DMS53 (cell line): ENCODE results near the gene PIP5K1B.

ENCODE experiments used
- DNase-seq: peaks from one replicate; lab custom pipeline; 2025; lab: John Stamatoyannopoulos, UW

PIP5K1B gene

GRCh38 chr9:68817079-68817875, 112.2 kb downstream of the PIP5K1B start:
- no peak for DNase-seq

- DNase-seq, result no peak
Observed at GRCh38 chr9:68819065-68819464, 114.0 kb downstream of the PIP5K1B start.

GRCh38 chr9:68821911-68822310, 116.9 kb downstream of the PIP5K1B start:
- DNase-seq, result no peak

GRCh38 chr9:68822596-68823165, 117.6 kb downstream of the PIP5K1B start:
- DNase-seq, result no peak

- no peak for DNase-seq
Observed at GRCh38 chr9:68825762-68826472, 120.9 kb downstream of the PIP5K1B start.

DNA sequence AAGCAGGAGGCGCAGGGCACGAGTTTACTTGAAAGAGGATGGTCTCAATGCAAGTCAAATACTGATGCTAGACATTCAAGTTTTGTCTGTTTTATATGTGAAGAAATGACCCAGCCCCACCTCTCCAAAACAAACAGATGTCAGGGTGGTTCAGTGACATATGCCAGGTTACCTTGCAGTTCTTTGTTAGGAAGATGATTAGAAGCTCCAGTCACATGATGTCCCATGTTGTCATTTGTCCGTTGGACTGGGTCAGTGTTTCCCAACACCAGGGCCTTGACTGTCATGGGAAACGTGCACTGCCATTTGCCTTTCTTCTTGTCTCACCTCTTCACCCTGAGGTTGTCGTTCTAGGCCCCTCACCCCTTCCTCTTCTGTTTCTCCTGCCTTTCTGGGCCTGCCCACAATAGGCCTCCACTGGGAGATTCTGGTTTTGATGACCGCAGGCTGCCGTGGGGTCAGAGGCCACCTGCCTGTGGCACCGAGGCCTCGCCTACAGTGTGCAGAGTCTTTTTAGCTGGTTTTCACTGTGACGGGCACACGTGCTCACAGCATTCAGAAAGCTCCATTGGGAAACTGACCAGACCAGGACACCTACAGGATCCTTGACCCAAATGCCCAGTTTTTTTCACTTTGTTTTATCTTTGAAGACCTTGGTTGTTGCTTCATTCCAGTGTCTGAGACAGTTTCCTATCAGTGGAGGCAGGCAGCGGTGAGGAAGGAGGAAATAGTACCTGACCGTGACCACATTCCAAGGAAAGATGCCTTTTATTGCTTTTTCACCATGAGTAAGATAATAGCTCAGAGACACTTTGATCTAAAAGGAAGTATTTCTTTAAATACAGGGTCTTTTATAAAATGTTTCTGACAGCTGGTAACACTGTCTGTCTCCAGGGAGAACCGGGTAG, 123.1 kb downstream of the PIP5K1B start:
- no peak for DNase-seq

GRCh38 chr9:68832101-68832500, 127.1 kb downstream of the PIP5K1B start:
- DNase-seq, result no peak

DNA sequence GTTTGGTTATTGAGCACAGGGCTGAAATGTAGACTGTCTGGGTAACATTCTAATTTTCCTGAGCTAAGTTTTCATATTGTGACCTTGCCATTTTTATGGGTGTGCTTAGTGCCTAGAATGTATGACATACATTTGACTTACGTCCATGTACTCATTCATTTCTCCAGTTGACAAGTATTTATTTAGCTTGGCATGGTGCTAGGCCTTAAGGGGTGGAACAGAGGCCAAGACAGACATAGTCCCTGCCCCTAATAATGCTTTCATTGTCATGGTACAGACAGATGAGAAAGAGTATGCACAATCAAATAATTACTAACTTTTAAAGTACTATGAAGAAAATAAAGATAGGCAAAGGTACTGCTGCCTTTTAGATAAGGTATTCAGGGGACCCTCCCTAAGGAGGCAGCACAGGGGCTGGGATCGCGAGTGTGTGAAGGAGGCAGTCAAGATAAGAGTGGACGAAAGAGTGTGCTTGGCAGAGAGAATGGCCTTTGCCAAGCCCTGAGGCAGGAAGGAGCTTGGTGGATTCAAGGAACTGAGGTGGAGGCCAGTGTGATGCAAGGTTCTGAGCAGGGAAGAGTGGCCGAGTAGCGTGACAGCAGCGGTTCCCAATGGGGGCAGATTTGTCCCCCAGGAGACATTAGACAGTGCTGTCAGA, 128.0 kb downstream of the PIP5K1B start:
- no peak for DNase-seq

GRCh38 chr9:68834931-68835520, 130.0 kb downstream of the PIP5K1B start:
- DNase-seq, result no peak

DNA sequence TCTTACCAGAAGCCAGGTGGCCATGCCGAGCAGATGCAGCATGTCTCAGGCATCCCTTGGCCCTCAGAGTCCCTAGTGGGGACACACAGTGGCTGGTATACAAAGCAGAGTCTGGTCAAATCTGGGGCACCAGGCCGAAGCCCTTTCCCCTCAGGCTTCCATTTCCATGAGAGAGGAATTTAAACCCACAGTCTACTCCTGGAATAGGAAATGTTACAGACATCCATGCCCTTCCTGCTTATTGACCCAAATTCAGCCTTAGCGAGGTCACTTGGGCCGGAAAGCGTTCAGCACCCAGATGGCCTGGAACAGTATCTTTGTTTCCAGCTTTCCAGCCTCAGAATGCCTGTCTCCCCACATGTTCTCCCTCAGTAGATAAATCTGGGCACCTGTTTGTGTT, 131.7 kb downstream of the PIP5K1B start:
- DNase-seq, result no peak

- DNase-seq, result no peak
Observed at GRCh38 chr9:68838245-68838644, 133.2 kb downstream of the PIP5K1B start.

DNA sequence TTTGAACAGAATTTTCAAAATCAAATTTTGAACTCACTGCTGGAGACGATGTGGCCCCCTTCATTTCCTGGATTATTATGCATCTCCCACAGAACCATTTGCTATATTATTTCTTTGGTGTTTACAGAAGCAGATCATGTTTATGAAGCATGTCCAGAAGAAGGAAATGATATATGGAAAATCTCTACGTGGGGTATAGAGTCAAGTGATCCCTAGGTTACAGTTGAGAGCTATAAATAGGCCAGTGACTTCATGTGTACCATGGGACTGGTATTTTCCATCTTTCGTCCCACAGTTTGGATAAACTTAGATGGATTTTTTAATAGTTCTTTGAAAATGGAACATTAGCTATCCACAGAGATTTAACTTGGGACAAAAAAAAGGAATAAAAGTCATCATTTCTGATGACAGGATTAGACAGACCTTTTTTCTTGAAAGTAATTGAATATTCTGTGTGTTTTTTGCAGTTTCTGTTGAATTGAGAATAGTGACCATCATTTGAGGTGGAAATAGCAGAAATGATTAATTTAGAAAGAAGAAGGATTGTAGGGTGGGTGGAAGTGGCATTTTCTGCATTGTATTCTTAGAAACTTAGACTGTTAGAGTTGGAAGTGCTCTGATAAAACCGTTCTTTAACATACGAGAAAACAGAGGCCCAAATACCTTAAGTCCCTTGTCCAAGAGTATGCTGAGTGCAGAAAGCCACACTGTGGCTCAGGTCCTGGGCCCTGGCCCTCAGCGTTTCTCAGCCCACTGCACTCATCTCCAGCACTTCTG, 136.4 kb downstream of the PIP5K1B start:
- peak; percentile 36 for DNase-seq

DNA sequence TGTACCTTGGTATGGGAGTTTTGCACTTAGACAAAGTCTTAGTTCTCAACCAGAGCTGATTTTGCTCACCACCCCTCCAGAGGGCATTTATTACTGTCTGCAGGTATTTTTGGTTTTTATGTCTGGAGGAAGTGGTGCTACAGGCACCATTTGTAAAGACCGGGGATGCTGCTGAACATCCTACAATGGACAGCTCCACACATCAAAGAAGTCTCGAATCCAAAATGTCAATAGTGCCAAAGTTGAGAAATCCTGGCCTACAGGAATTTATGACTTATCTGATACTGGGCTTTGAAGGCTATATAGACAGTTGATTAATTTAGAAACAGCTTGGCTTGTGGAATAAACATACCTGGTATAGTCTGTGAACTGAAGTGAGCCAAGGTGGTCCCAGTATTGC, 137.5 kb downstream of the PIP5K1B start:
- DNase-seq, result no peak

- peak; percentile 1 for DNase-seq
Observed at GRCh38 chr9:68843239-68843638, 138.2 kb downstream of the PIP5K1B start.

- no peak for DNase-seq
Observed at GRCh38 chr9:68844157-68844556, 139.1 kb downstream of the PIP5K1B start.

GRCh38 chr9:68844631-68845612, 139.9 kb downstream of the PIP5K1B start:
- DNase-seq, result peak; percentile 10

- no peak for DNase-seq
Observed at GRCh38 chr9:68847765-68848164, 142.7 kb downstream of the PIP5K1B start.

- no peak for DNase-seq
Observed at GRCh38 chr9:68851657-68852056, 146.6 kb downstream of the PIP5K1B start.

DNA sequence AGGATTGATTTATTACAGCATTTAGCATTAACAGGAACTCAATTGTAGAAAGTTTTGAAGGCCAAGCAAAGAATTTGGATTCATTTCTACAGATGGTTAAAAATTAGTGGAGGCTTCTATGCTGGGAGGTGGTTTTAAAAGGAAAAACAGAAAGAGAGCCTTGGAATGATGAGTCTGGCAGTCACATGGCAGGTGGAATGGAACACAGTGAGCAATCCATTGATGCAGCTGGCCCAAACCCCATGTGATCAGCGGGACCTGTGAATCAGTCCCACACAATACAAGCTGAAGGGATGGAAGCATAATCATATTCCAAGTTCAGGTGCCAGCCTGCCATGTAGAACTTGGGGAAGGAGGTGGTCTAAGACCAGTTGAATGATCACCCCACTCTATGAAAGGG, 147.9 kb downstream of the PIP5K1B start:
- no peak for DNase-seq
